Activated CD8-positive, alpha-beta memory T cell treated with anti-CD3 and anti-CD28 coated beads, Interleukin-2, amount 50 U/mL, for 4 hours (primary cell): ENCODE results near the gene ECD.

ENCODE experiments used
- DNase-seq: peaks from one replicate; pipeline ENCODE4 v3.0.0-alpha.2; 2020

The ECD gene

GRCh38 chr10:73167783-73168464 is at the start of gene ECD, which contains the start of gene FAM149B1:
Gene ECD (minus strand): TSS chr10:73168008. CDS start chr10:73163937, 4,071 bp downstream.
Gene FAM149B1 (plus strand): TSS chr10:73168119. CDS start chr10:73168340, 221 bp downstream.
- peak; percentile 93 for DNase-seq

- DNase-seq: no peak
Measured at GRCh38 chr10:73215749-73216148, 47.9 kb upstream of the ECD start.

- DNase-seq: no peak
Measured at GRCh38 chr10:73211106-73211811, 43.5 kb upstream of the ECD start.

- no peak for DNase-seq
Measured at GRCh38 chr10:73210395-73211105, 42.7 kb upstream of the ECD start.

GRCh38 chr10:73209705-73210104 is 41.9 kb upstream of the ECD start:
- DNase-seq: no peak

- DNase-seq: no peak
Measured at GRCh38 chr10:73207883-73208282, 40.1 kb upstream of the ECD start.

- no peak for DNase-seq
Measured at GRCh38 chr10:73206385-73206784, 38.6 kb upstream of the ECD start.

GRCh38 chr10:73205890-73206289 is 38.1 kb upstream of the ECD start:
- DNase-seq: no peak

GRCh38 chr10:73205081-73205480 is 37.3 kb upstream of the ECD start:
- no peak for DNase-seq

- no peak for DNase-seq
Measured at GRCh38 chr10:73190188-73190587, 22.4 kb upstream of the ECD start.

- no peak for DNase-seq
Measured at GRCh38 chr10:73186266-73186665, 18.5 kb upstream of the ECD start.

- DNase-seq: no peak
Measured at GRCh38 chr10:73183667-73184281, 16.0 kb upstream of the ECD start.

- no peak for DNase-seq
Measured at GRCh38 chr10:73182568-73182967, 14.8 kb upstream of the ECD start.

GRCh38 chr10:73174148-73174925 is 6.5 kb upstream of the ECD start:
- DNase-seq: no peak

GRCh38 chr10:73172867-73173266 is 5.1 kb upstream of the ECD start:
- no peak for DNase-seq

GRCh38 chr10:73169320-73169719 is 1.5 kb upstream of the ECD start:
- DNase-seq: no peak

GRCh38 chr10:73168465-73168803 is 626 bp upstream of the ECD start:
- DNase-seq: no peak

- no peak for DNase-seq
Measured at GRCh38 chr10:73167458-73167782, 388 bp downstream of the ECD start.

GRCh38 chr10:73166972-73167371 is 836 bp downstream of the ECD start:
- no peak for DNase-seq

GRCh38 chr10:73163096-73163495 is 4.7 kb downstream of the ECD start:
- no peak for DNase-seq

GRCh38 chr10:73161662-73162061 is 6.1 kb downstream of the ECD start:
- no peak for DNase-seq

- DNase-seq: no peak
Measured at GRCh38 chr10:73161079-73161478, 6.7 kb downstream of the ECD start.
